HEK293 (cell line): ENCODE data around the gene GPN3.

Experiments
- FEZF1 ChIP-seq: fragments of 450-650 bp; formaldehyde crosslinking; IDR thresholded peaks from 2 replicates; pipeline ENCODE4 v1.5.1; 2016; ENCODE audit warnings: missing biosample characterization, missing genetic modification characterization
- GLI4 ChIP-seq: fragments of 450-650 bp; formaldehyde crosslinking; IDR thresholded peaks from 2 replicates; pipeline ENCODE4 v1.5.1; 2016; ENCODE audit warnings: missing biosample characterization, missing genetic modification characterization
- KLF9 ChIP-seq: fragments of 450-650 bp; formaldehyde crosslinking; IDR thresholded peaks from 2 replicates; pipeline ENCODE4 v1.5.1; 2016; ENCODE audit warnings: missing biosample characterization, missing genetic modification characterization, low read depth
- SALL2 ChIP-seq: fragments of 450-650 bp; formaldehyde crosslinking; IDR thresholded peaks from 2 replicates; pipeline ENCODE4 v1.5.0; 2017; ENCODE audit warnings: missing biosample characterization, mild to moderate bottlenecking, missing genetic modification characterization, borderline replicate concordance
- ZEB2 ChIP-seq: fragments of 450-650 bp; formaldehyde crosslinking; IDR thresholded peaks from 2 replicates; pipeline ENCODE4 v1.5.1; 2016; ENCODE audit warnings: missing biosample characterization, missing genetic modification characterization
- ZNF10 ChIP-seq: fragments of 450-650 bp; formaldehyde crosslinking; IDR thresholded peaks from 2 replicates; pipeline ENCODE4 v1.5.1; 2017; ENCODE audit warnings: missing biosample characterization, missing genetic modification characterization
- ZNF138 ChIP-seq: fragments of 450-650 bp; formaldehyde crosslinking; IDR thresholded peaks from 2 replicates; pipeline ENCODE4 v1.5.1; 2016; ENCODE audit warnings: missing biosample characterization, missing genetic modification characterization, borderline replicate concordance
- ZNF248 ChIP-seq: fragments of 450-650 bp; formaldehyde crosslinking; IDR thresholded peaks from 2 replicates; pipeline ENCODE4 v1.5.1; 2017; ENCODE audit warnings: missing biosample characterization, missing genetic modification characterization
- ZNF341 ChIP-seq: fragments of 450-650 bp; formaldehyde crosslinking; IDR thresholded peaks from 2 replicates; pipeline ENCODE4; 2016; ENCODE audit warnings: low read depth, missing biosample characterization, missing genetic modification characterization
- ZNF37A ChIP-seq: fragments of 450-650 bp; IDR thresholded peaks from 2 replicates; pipeline ENCODE4 v1.5.1; 2018; ENCODE audit warnings: missing biosample characterization, missing genetic modification characterization
- ZNF529 ChIP-seq: fragments of 450-650 bp; formaldehyde crosslinking; IDR thresholded peaks from 2 replicates; pipeline ENCODE4 v1.5.1; 2017; ENCODE audit warnings: missing genetic modification characterization, missing biosample characterization; ENCODE audit not compliant: insufficient replicate concordance
- ZNF624 ChIP-seq: fragments of 450-650 bp; formaldehyde crosslinking; IDR thresholded peaks from 2 replicates; pipeline ENCODE4 v1.5.1; 2017; ENCODE audit warnings: missing biosample characterization, missing genetic modification characterization
- ZNF654 ChIP-seq: fragments of 450-650 bp; formaldehyde crosslinking; IDR thresholded peaks from 2 replicates; pipeline ENCODE4 v1.5.1; 2016; ENCODE audit warnings: low read depth, missing biosample characterization, missing genetic modification characterization
- ZNF658 ChIP-seq: fragments of 450-650 bp; formaldehyde crosslinking; IDR thresholded peaks from 2 replicates; pipeline ENCODE4; 2016; ENCODE audit warnings: missing biosample characterization, missing genetic modification characterization
- ZNF664 ChIP-seq: fragments of 450-650 bp; formaldehyde crosslinking; IDR thresholded peaks from 2 replicates; pipeline ENCODE4 v1.5.1; 2016; ENCODE audit warnings: missing biosample characterization, missing genetic modification characterization
- ZNF677 ChIP-seq: fragments of 450-650 bp; IDR thresholded peaks from 2 replicates; pipeline ENCODE4 v1.5.0; 2018; ENCODE audit warnings: missing biosample characterization, mild to moderate bottlenecking, missing genetic modification characterization, moderate library complexity
- ZNF747 ChIP-seq: fragments of 450-650 bp; formaldehyde crosslinking; IDR thresholded peaks from 2 replicates; pipeline ENCODE4 v1.5.1; 2016; ENCODE audit warnings: missing biosample characterization, missing genetic modification characterization
- ZNF792 ChIP-seq: fragments of 450-650 bp; formaldehyde crosslinking; IDR thresholded peaks from 2 replicates; pipeline ENCODE4 v1.5.1; 2016; ENCODE audit warnings: missing biosample characterization, missing genetic modification characterization
- ZSCAN16 ChIP-seq: fragments of 450-650 bp; formaldehyde crosslinking; IDR thresholded peaks from 2 replicates; pipeline ENCODE4 v1.5.1; 2016; ENCODE audit warnings: missing biosample characterization, missing genetic modification characterization
- ZXDB ChIP-seq: fragments of 450-650 bp; formaldehyde crosslinking; IDR thresholded peaks from 2 replicates; pipeline ENCODE4 v1.5.1; 2016; ENCODE audit warnings: missing biosample characterization, missing genetic modification characterization
- TF ChIP-seq, protein P1 (sequence below): fragments of 450-650 bp; formaldehyde crosslinking; IDR thresholded peaks from 2 replicates; pipeline ENCODE4 v1.5.1; 2017; ENCODE audit warnings: missing biosample characterization, missing genetic modification characterization
- TF ChIP-seq, protein P2 (sequence below): fragments of 450-650 bp; formaldehyde crosslinking; IDR thresholded peaks from 2 replicates; pipeline ENCODE4 v1.5.1; 2016; ENCODE audit warnings: missing biosample characterization, missing genetic modification characterization
- TF ChIP-seq, protein P3 (sequence below): fragments of 450-650 bp; formaldehyde crosslinking; IDR thresholded peaks from 2 replicates; pipeline ENCODE4 v1.5.1; 2016; ENCODE audit warnings: missing biosample characterization, missing genetic modification characterization
- TF ChIP-seq, protein P4 (sequence below): fragments of 450-650 bp; formaldehyde crosslinking; IDR thresholded peaks from 2 replicates; pipeline ENCODE4 v1.5.1; 2016; ENCODE audit warnings: missing biosample characterization, missing genetic modification characterization
- TF ChIP-seq, protein P5 (sequence below): fragments of 450-650 bp; formaldehyde crosslinking; IDR thresholded peaks from 2 replicates; pipeline ENCODE4 v1.5.1; 2016; ENCODE audit warnings: missing biosample characterization, missing genetic modification characterization
- TF ChIP-seq, protein P6 (sequence below): fragments of 450-650 bp; formaldehyde crosslinking; IDR thresholded peaks from 2 replicates; pipeline ENCODE4 v1.5.1; 2016; ENCODE audit warnings: missing biosample characterization, missing genetic modification characterization
- TF ChIP-seq, protein P7 (sequence below): fragments of 450-650 bp; formaldehyde crosslinking; IDR thresholded peaks from 2 replicates; pipeline ENCODE4 v1.5.1; 2016; ENCODE audit warnings: missing biosample characterization, missing genetic modification characterization

The GPN3 gene

DNA sequence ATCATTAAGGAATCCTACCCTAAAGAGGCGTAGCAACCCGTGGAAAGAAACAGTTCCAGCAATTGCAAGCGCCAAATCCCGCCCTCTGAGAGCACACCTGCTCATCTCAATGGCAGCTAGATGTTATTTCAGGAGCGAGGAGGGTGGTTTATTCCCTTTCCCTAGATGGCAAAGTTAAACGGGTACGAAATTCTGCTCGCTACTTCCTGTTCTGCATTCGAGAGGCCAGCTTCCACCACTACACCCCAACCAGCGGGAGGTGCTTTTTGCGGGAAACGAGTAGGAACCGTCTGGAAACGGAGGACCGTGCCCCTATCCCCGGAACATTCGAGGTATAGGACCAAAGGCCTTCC lies 33.3 kb upstream of the GPN3 start (continued):
- TF ChIP-seq ZNF248 (tag by site-specific recombination) (no peak), ZNF138 (tag by site-specific recombination) (no peak), ZNF747 (no peak), ZNF37A (tag by site-specific recombination) (no peak), ZNF664 (tag by site-specific recombination) (no peak), ZNF341 (peak; percentile 60; the same call in 1 of the 2 replicates), ZNF624 (tag by site-specific recombination) (no peak), ZSCAN16 (tag by site-specific recombination) (no peak), ZEB2 (peak; percentile 53; the same call in 1 of the 2 replicates), KLF9 (no peak), ZNF658 (tag by site-specific recombination) (no peak), ZNF529 (tag by site-specific recombination) (no peak), ZNF677 (no peak), ZNF792 (tag by site-specific recombination) (no peak), GLI4 (tag by site-specific recombination) (no peak), FEZF1 (peak; percentile 5; the same call in 1 of the 2 replicates), ZXDB (tag by site-specific recombination) (no peak), ZNF10 (tag by site-specific recombination) (no peak), ZNF654 (no peak), SALL2 (no peak)
- TF ChIP-seq, protein P1, sequence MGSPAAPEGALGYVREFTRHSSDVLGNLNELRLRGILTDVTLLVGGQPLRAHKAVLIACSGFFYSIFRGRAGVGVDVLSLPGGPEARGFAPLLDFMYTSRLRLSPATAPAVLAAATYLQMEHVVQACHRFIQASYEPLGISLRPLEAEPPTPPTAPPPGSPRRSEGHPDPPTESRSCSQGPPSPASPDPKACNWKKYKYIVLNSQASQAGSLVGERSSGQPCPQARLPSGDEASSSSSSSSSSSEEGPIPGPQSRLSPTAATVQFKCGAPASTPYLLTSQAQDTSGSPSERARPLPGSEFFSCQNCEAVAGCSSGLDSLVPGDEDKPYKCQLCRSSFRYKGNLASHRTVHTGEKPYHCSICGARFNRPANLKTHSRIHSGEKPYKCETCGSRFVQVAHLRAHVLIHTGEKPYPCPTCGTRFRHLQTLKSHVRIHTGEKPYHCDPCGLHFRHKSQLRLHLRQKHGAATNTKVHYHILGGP = peak; percentile 28; the same call in 1 of the 2 replicates
- TF ChIP-seq, protein P2, sequence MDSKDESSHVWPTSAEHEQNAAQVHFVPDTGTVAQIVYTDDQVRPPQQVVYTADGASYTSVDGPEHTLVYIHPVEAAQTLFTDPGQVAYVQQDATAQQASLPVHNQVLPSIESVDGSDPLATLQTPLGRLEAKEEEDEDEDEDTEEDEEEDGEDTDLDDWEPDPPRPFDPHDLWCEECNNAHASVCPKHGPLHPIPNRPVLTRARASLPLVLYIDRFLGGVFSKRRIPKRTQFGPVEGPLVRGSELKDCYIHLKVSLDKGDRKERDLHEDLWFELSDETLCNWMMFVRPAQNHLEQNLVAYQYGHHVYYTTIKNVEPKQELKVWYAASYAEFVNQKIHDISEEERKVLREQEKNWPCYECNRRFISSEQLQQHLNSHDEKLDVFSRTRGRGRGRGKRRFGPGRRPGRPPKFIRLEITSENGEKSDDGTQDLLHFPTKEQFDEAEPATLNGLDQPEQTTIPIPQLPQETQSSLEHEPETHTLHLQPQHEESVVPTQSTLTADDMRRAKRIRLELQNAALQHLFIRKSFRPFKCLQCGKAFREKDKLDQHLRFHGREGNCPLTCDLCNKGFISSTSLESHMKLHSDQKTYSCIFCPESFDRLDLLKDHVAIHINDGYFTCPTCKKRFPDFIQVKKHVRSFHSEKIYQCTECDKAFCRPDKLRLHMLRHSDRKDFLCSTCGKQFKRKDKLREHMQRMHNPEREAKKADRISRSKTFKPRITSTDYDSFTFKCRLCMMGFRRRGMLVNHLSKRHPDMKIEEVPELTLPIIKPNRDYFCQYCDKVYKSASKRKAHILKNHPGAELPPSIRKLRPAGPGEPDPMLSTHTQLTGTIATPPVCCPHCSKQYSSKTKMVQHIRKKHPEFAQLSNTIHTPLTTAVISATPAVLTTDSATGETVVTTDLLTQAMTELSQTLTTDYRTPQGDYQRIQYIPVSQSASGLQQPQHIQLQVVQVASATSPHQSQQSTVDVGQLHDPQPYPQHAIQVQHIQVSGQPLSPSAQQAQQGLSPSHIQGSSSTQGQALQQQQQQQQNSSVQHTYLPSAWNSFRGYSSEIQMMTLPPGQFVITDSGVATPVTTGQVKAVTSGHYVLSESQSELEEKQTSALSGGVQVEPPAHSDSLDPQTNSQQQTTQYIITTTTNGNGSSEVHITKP (tag by site-specific recombination) = peak; percentile 82
- TF ChIP-seq, protein P3, sequence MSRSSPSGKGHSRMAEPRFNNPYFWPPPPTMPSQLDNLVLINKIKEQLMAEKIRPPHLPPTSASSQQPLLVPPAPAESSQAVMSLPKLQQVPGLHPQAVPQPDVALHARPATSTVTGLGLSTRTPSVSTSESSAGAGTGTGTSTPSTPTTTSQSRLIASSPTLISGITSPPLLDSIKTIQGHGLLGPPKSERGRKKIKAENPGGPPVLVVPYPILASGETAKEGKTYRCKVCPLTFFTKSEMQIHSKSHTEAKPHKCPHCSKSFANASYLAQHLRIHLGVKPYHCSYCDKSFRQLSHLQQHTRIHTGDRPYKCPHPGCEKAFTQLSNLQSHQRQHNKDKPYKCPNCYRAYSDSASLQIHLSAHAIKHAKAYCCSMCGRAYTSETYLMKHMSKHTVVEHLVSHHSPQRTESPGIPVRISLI (tag by site-specific recombination) = no peak
- TF ChIP-seq, protein P4, sequence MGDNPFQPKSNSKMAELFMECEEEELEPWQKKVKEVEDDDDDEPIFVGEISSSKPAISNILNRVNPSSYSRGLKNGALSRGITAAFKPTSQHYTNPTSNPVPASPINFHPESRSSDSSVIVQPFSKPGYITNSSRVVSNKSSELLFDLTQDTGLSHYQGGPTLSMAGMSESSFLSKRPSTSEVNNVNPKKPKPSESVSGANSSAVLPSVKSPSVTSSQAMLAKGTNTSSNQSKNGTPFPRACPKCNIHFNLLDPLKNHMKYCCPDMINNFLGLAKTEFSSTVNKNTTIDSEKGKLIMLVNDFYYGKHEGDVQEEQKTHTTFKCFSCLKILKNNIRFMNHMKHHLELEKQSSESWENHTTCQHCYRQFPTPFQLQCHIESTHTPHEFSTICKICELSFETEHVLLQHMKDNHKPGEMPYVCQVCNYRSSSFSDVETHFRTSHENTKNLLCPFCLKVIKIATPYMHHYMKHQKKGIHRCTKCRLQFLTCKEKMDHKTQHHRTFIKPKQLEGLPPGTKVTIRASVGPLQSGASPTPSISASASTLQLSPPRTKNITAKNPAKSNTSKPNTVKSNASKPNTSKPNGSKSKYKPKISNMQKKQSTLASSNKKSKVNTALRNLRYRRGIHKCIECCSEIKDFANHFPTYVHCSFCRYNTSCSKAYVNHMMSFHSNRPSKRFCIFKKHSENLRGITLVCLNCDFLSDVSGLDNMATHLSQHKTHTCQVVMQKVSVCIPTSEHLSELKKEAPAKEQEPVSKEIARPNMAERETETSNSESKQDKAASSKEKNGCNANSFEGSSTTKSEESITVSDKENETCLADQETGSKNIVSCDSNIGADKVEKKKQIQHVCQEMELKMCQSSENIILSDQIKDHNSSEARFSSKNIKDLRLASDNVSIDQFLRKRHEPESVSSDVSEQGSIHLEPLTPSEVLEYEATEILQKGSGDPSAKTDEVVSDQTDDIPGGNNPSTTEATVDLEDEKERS (tag by site-specific recombination) = no peak
- TF ChIP-seq, protein P5, sequence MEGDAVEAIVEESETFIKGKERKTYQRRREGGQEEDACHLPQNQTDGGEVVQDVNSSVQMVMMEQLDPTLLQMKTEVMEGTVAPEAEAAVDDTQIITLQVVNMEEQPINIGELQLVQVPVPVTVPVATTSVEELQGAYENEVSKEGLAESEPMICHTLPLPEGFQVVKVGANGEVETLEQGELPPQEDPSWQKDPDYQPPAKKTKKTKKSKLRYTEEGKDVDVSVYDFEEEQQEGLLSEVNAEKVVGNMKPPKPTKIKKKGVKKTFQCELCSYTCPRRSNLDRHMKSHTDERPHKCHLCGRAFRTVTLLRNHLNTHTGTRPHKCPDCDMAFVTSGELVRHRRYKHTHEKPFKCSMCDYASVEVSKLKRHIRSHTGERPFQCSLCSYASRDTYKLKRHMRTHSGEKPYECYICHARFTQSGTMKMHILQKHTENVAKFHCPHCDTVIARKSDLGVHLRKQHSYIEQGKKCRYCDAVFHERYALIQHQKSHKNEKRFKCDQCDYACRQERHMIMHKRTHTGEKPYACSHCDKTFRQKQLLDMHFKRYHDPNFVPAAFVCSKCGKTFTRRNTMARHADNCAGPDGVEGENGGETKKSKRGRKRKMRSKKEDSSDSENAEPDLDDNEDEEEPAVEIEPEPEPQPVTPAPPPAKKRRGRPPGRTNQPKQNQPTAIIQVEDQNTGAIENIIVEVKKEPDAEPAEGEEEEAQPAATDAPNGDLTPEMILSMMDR = peak; percentile 53; the same call in 1 of the 2 replicates
- TF ChIP-seq, protein P6, sequence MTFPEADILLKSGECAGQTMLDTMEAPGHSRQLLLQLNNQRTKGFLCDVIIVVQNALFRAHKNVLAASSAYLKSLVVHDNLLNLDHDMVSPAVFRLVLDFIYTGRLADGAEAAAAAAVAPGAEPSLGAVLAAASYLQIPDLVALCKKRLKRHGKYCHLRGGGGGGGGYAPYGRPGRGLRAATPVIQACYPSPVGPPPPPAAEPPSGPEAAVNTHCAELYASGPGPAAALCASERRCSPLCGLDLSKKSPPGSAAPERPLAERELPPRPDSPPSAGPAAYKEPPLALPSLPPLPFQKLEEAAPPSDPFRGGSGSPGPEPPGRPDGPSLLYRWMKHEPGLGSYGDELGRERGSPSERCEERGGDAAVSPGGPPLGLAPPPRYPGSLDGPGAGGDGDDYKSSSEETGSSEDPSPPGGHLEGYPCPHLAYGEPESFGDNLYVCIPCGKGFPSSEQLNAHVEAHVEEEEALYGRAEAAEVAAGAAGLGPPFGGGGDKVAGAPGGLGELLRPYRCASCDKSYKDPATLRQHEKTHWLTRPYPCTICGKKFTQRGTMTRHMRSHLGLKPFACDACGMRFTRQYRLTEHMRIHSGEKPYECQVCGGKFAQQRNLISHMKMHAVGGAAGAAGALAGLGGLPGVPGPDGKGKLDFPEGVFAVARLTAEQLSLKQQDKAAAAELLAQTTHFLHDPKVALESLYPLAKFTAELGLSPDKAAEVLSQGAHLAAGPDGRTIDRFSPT (tag by site-specific recombination) = no peak
- TF ChIP-seq, protein P7, sequence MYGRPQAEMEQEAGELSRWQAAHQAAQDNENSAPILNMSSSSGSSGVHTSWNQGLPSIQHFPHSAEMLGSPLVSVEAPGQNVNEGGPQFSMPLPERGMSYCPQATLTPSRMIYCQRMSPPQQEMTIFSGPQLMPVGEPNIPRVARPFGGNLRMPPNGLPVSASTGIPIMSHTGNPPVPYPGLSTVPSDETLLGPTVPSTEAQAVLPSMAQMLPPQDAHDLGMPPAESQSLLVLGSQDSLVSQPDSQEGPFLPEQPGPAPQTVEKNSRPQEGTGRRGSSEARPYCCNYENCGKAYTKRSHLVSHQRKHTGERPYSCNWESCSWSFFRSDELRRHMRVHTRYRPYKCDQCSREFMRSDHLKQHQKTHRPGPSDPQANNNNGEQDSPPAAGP (tag by site-specific recombination) = no peak
